Measurements from ENCODE around the gene KLHDC8B.

- TF ChIP-seq, protein P1, sequence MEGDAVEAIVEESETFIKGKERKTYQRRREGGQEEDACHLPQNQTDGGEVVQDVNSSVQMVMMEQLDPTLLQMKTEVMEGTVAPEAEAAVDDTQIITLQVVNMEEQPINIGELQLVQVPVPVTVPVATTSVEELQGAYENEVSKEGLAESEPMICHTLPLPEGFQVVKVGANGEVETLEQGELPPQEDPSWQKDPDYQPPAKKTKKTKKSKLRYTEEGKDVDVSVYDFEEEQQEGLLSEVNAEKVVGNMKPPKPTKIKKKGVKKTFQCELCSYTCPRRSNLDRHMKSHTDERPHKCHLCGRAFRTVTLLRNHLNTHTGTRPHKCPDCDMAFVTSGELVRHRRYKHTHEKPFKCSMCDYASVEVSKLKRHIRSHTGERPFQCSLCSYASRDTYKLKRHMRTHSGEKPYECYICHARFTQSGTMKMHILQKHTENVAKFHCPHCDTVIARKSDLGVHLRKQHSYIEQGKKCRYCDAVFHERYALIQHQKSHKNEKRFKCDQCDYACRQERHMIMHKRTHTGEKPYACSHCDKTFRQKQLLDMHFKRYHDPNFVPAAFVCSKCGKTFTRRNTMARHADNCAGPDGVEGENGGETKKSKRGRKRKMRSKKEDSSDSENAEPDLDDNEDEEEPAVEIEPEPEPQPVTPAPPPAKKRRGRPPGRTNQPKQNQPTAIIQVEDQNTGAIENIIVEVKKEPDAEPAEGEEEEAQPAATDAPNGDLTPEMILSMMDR (IDR thresholded peaks at IDR 0.05), result no peak
- no peak for TF ChIP-seq POLR2A (IDR thresholded peaks at IDR 0.05; ENCODE audit: low read depth)
These were observed 10.2 kb upstream of the KLHDC8B start for GRCh38 chr3:49161197-49161596.
